HepG2 (cell line): ENCODE data around the gene TEDC2. TPM values are rescaled to one million over a fixed set of nuclear protein-coding genes. Genes with fewer than 3 reads are reported as not detected.

Source experiments
- ATAC-seq: fragments of 200-7000 bp; cut with Tn5 transposase; 3 replicates; pipeline ENCODE4 v1.9.1; 2020; ENCODE audit warnings: mild to moderate bottlenecking, moderate library complexity
- BruUV-seq: library from RNA; stranded (reverse); fragments of 400-500 nt; replicated peaks from 2 replicates; lab custom pipeline; 2021; lab: Mats Ljungman, UMichigan
- CTCF ChIA-PET: fragments of 300-600 bp; formaldehyde crosslinking; extraction: SDS; loops from one replicate; lab custom pipeline; 2021; ENCODE audit warnings: low total read pairs, inconsistent platforms, low intra/inter-chr PET ratio; lab: Yijun Ruan, JAX
- POLR2A ChIA-PET: fragments of 350-600 bp; sonication (Branson Sonifier 250); formaldehyde crosslinking; loops from one replicate; lab custom pipeline; 2020; ENCODE audit warnings: antibody characterized with exemption, inconsistent platforms; lab: Yijun Ruan, JAX
- DNase-seq: peaks from one replicate; pipeline ENCODE4 v3.0.0-alpha.2; 2015; ENCODE audit warnings: low spot score
- FAIRE-seq: peaks from 3 replicates; lab custom pipeline; 2011; peaks lifted over from hg19 to GRCh38; lab: Jason Lieb, UNC
- H2AFZ ChIP-seq: one replicate; pipeline ENCODE4 v1.6.1; 2011; ENCODE audit warnings: low read length, inconsistent platforms
- H3K27ac ChIP-seq: fragments of 300-600 bp; 3 replicates; pipeline ENCODE4 v1.8.0; 2011; ENCODE audit warnings: mixed run types, mild to moderate bottlenecking, mixed read lengths, low read length, inconsistent platforms; ENCODE audit not compliant: insufficient read depth; ENCODE audit errors: extremely low read length
- H3K27me3 ChIP-seq, 2 experiments: fragments of 200-600 bp in 1 of 2; 2 replicates in 1 of 2; 3 replicates in 1 of 2; pipeline versions ENCODE4 v1.6.0 to v1.8.0; 2011; ENCODE audit warnings: low read length in 2 of 2, mild to moderate bottlenecking in 2 of 2, moderate library complexity in 2 of 2, inconsistent platforms in 1 of 2; ENCODE audit not compliant: insufficient read depth in 2 of 2, control insufficient read depth in 1 of 2
- H3K36me3 ChIP-seq, 2 experiments: fragments of 200-600 bp in 1 of 2; replicated peaks in 1 of 2; 2 replicates in 1 of 2; 3 replicates in 1 of 2; pipeline versions ENCODE4 v1.5.1 to v1.8.0; 2011; ENCODE audit warnings: low read length in 2 of 2, inconsistent platforms in 1 of 2; ENCODE audit not compliant: insufficient read depth in 2 of 2, control insufficient read depth in 1 of 2
- H3K4me1 ChIP-seq: 2 replicates; pipeline ENCODE4 v1.5.1; 2012; ENCODE audit warnings: low read length, inconsistent platforms; ENCODE audit not compliant: insufficient read depth
- H3K4me2 ChIP-seq: 2 replicates; pipeline ENCODE4 v1.6.0; 2011; ENCODE audit warnings: low read depth, low read length, inconsistent platforms
- H3K4me3 ChIP-seq, 3 experiments: fragments of 200-600 bp in 1 of 3; sonication (generic), shearing (Covaris generic) in 1 of 3; replicated peaks in 1 of 3; 2 replicates each; pipeline ENCODE4 v1.5.1; 2011 to 2016; ENCODE audit warnings: low read length in 3 of 3, inconsistent platforms in 2 of 3, low read depth in 2 of 3, mild to moderate bottlenecking in 2 of 3, control low read depth in 1 of 3, mixed read lengths in 1 of 3; ENCODE audit not compliant: insufficient read depth in 1 of 3
- H3K79me2 ChIP-seq: one replicate; pipeline ENCODE4 v1.6.1; 2011; ENCODE audit warnings: low read length, inconsistent platforms; ENCODE audit not compliant: insufficient read depth
- H3K9ac ChIP-seq: 2 replicates; pipeline ENCODE4 v1.6.0; 2011; ENCODE audit warnings: mild to moderate bottlenecking, low read depth, low read length, inconsistent platforms; ENCODE audit not compliant: insufficient read depth
- H3K9me3 ChIP-seq: 2 replicates; pipeline ENCODE4 v1.5.1; 2012; ENCODE audit warnings: mild to moderate bottlenecking, low read length
- H4K20me1 ChIP-seq: 2 replicates; pipeline ENCODE4 v1.6.0; 2011; ENCODE audit warnings: inconsistent platforms, mild to moderate bottlenecking, low read length, moderate library complexity; ENCODE audit not compliant: insufficient read depth
- FOXK1 ChIP-seq: sonication (generic); formaldehyde crosslinking; IDR thresholded peaks from 2 replicates; pipeline ENCODE4 v1.4.0; 2020; ENCODE audit warnings: low read depth, missing genetic modification reagents, borderline replicate concordance
- PCBP1 ChIP-seq: fragments of 200-400 bp; formaldehyde crosslinking; IDR thresholded peaks from 2 replicates; pipeline ENCODE4 v1.6.1; 2017; ENCODE audit warnings: mild to moderate bottlenecking, low read depth, low read length, borderline replicate concordance
- TAF15 ChIP-seq: fragments of 200-400 bp; formaldehyde crosslinking; IDR thresholded peaks from one replicate; pipeline ENCODE4 v1.6.1; 2018; ENCODE audit warnings: mild to moderate bottlenecking, low read depth, low read length; ENCODE audit not compliant: poor library complexity, severe bottlenecking
- ZNF335 ChIP-seq: sonication (generic); formaldehyde crosslinking; IDR thresholded peaks from 2 replicates; pipeline ENCODE4 v1.4.0; 2020; ENCODE audit warnings: missing genetic modification reagents
- ZNF337 ChIP-seq: sonication (generic); formaldehyde crosslinking; IDR thresholded peaks from 2 replicates; pipeline ENCODE4 v1.5.1; 2020; ENCODE audit warnings: missing genetic modification reagents, low read depth, mild to moderate bottlenecking, borderline replicate concordance
- ZNF530 ChIP-seq: sonication (generic); formaldehyde crosslinking; IDR thresholded peaks from 2 replicates; pipeline ENCODE4 v1.5.0; 2020; ENCODE audit warnings: low read depth, mild to moderate bottlenecking, missing genetic modification reagents
- ZNF724P ChIP-seq: sonication (generic); formaldehyde crosslinking; IDR thresholded peaks from 2 replicates; pipeline ENCODE4 v1.8.0; 2022; ENCODE audit warnings: missing genetic modification reagents, borderline replicate concordance
- WGBS: methylation state at CpG from one replicate; pipeline ENCODE4 v1.1.6; 2017; ENCODE audit warnings: low lambda C conversion rate; 5-methylcytosine and 5-hydroxymethylcytosine counted together
- in situ Hi-C: cut with HindIII; loops from 2 replicates; pipeline ENCODE4 v1.10.0; 2017; ENCODE audit warnings: low pct_unique_long_range_greater_than_20kb; ENCODE audit not compliant: extremely low pct_ligation_motif_present
- intact Hi-C: fragments of 100-400 bp; cut with micrococcal nuclease; formaldehyde crosslinking; loops from one replicate; pipeline ENCODE4 v1.10.0; 2022; ENCODE audit not compliant: unreplicated experiment
- polyA plus RNA-seq, 8 experiments: library from polyadenylated mRNA; depleted of rRNA in 3 of 8; stranded (reverse) in 7 of 8; unstranded in 1 of 8; fragments of >200 nt; fragmentation: Illumina TruSeq in 4 of 8; extraction: Trizol in 4 of 8; gene quantifications; 2 replicates each; pipeline versions ENCODE4 v1.2.1 to v1.2.3, GENCODE V29; 2011 to 2016; ENCODE audit warnings: low read depth in 4 of 8, missing spikeins in 1 of 8, mixed read lengths in 1 of 8; ENCODE audit not compliant: insufficient read depth in 1 of 8
- total RNA-seq, 5 experiments: library from RNA; depleted of rRNA; stranded (reverse); fragments of >200 nt; fragmentation: Illumina TruSeq; extraction: Trizol; gene quantifications; 2 replicates each; pipeline ENCODE4 v1.2.3, GENCODE V29; 2016; ENCODE audit warnings: low read depth in 1 of 5
- TF ChIP-seq, protein P1 (sequence below): sonication (generic); formaldehyde crosslinking; IDR thresholded peaks from 2 replicates; pipeline ENCODE4 v1.9.0; 2021; ENCODE audit warnings: missing genetic modification reagents, borderline replicate concordance

TEDC2 gene
- total and polyA plus RNA-seq, 2 of the 13 experiments (the other 11 are each of a cell fraction or from before 2014, with no cell fraction given): 6.2 to 24.4 TPM

DNA sequence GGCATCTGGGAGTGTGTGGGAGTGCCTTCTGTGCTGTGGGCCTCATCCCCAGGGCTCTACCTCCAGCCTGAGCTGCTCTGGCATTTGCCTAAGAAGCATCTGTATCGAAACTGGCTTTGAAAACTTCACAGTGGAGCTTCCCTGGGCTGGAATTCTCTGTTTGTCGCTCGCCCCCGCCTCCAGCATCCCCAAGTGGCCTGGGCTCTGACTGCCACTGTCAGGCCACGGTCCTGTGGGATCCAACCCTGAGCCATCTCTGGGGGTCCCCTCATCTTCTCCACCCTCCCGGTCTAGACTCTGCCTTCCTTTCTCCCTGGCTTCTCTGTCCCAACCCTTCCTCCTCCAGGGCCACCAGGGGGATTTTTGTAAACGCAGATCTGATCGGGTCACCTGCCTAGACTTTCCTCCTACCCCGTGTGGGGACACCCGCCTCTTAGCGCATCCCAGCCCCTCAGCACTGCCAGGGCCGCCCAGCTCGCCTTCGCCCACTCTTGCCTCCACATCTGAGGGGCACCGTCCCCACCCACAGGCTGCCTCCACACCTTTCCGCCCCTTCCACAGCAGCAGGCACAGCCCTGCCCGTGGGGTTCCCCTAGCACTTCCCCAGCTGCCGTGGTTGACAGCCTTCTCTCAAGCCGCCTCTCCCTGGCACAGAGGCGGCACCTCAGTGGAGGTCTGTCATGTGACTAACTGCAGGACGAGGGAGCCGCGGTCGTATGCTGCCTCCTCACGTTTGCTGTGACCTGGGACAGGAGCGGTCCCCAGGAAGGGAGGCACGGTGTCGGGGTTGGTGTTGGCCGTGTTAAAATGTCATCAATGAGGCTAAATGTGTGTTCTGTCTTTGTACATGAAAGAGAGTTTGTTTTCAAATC lies 27.0 kb downstream of the TEDC2 start:
- TF ChIP-seq, protein P1, sequence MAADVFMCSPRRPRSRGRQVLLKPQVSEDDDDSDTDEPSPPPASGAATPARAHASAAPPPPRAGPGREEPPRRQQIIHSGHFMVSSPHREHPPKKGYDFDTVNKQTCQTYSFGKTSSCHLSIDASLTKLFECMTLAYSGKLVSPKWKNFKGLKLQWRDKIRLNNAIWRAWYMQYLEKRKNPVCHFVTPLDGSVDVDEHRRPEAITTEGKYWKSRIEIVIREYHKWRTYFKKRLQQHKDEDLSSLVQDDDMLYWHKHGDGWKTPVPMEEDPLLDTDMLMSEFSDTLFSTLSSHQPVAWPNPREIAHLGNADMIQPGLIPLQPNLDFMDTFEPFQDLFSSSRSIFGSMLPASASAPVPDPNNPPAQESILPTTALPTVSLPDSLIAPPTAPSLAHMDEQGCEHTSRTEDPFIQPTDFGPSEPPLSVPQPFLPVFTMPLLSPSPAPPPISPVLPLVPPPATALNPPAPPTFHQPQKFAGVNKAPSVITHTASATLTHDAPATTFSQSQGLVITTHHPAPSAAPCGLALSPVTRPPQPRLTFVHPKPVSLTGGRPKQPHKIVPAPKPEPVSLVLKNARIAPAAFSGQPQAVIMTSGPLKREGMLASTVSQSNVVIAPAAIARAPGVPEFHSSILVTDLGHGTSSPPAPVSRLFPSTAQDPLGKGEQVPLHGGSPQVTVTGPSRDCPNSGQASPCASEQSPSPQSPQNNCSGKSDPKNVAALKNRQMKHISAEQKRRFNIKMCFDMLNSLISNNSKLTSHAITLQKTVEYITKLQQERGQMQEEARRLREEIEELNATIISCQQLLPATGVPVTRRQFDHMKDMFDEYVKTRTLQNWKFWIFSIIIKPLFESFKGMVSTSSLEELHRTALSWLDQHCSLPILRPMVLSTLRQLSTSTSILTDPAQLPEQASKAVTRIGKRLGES: no peak
- TF ChIP-seq, all 625 proteins: peak for 0
- no TSS peak for BruUV-seq
- no peak for ATAC-seq
- Histone ChIP-seq H3K27ac (no peak overlapping the region), H3K4me2 (no peak overlapping the region), H3K9me3 (no peaks in the 10 kb centered on the region), H3K36me3 (peaks cover 0 to 2% of the 10 kb centered on the region in 2 experiments; a peak in 1 of 5 replicates), H3K9ac (no peak overlapping the region), H3K27me3 (no peaks in the 10 kb centered on the region), H2AFZ (no peak overlapping the region), H3K4me3 (no peak overlapping the region), H4K20me1 (peaks cover 31% of the 10 kb centered on the region), H3K79me2 (peaks cover 35% of the 10 kb centered on the region), H3K4me1 (peaks cover 60% of the 10 kb centered on the region)
- intact Hi-C loops (no loop called here), in situ Hi-C loops (no loop called here)
- ChIA-PET POLR2A (no interaction called here), CTCF (no interaction called here)
- 92% methylated on average over 28 of the region's 29 CpGs for WGBS
- no peak for DNase-seq
- no peak for FAIRE-seq

DNA sequence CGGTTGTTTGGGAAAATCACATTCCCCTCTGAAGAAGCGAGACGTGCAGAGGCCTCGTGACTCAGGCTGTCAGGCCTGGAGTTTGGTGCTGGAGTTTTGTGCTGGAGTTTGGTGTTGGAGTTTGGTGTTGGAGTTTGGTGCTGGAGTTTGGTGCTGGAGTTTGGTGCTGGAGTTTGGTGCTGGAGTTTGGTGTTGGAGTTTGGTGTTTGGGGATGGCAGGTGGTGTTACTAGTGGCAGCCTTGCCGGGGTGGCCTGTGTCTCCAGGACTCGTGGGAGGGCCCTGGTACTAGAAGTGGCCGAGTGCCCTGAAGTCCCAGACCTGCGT lies 27.6 kb downstream of the TEDC2 start:
- FAIRE-seq (no peak), ATAC-seq (no peak), DNase-seq (no peak)
- intact Hi-C loops: no loop called here
- in situ Hi-C loops: no loop called here
- H3K9me3 ChIP-seq: no peaks in the 10 kb centered on the region
- H3K36me3 ChIP-seq: peaks cover 0 to 2% of the 10 kb centered on the region in 2 experiments; a peak in 1 of 5 replicates
- H4K20me1 ChIP-seq: peaks cover 31% of the 10 kb centered on the region
- H3K4me2 ChIP-seq: no peak overlapping the region
- CTCF ChIA-PET: no interaction called here
- peaks cover 32% of the 10 kb centered on the region for H3K79me2 ChIP-seq
- no peaks in the 10 kb centered on the region for H3K27me3 ChIP-seq
- H3K4me1 ChIP-seq: peaks cover 60% of the 10 kb centered on the region
- WGBS: 93% methylated on average over 8 of the region's 8 CpGs
- no peak overlapping the region for H3K4me3 ChIP-seq
- POLR2A ChIA-PET: no interaction called here
- no TSS peak for BruUV-seq
- no peak overlapping the region for H3K27ac ChIP-seq
- H2AFZ ChIP-seq: no peak overlapping the region
- no peak for TF ChIP-seq FOXK1 (CRISPR knock-in tag)
- TF ChIP-seq ZNF337: no peak
- TF ChIP-seq TAF15: no peak
- TF ChIP-seq ZNF724P (CRISPR knock-in tag): no peak
- TF ChIP-seq ZNF335: no peak
- no peak for TF ChIP-seq ZNF530
- TF ChIP-seq PCBP1: no peak
- H3K9ac ChIP-seq: no peak overlapping the region
